DOHH2 (cell line): ENCODE measurements around the gene GLCCI1.

ENCODE experiments used
- CTCF ChIP-seq: fragments of 200-600 bp; sonication (generic); IDR thresholded peaks from one replicate; pipeline ENCODE4 v1.5.1; 2014; ENCODE audit warnings: antibody characterized with exemption, mild to moderate bottlenecking, low read depth, low read length; ENCODE audit not compliant: poor library complexity, severe bottlenecking
- EZH2phosphoT487 ChIP-seq: fragments of 200-600 bp; sonication (generic); IDR thresholded peaks from 2 replicates; pipeline ENCODE4 v1.6.1; 2017; ENCODE audit warnings: borderline replicate concordance, mild to moderate bottlenecking, antibody characterized with exemption, low read length, moderate library complexity, mixed read lengths

- TF ChIP-seq CTCF (no peak), EZH2phosphoT487 (no peak)
Measured at GRCh38 chr7:7932553-7932952, 36.0 kb upstream of the GLCCI1 start.
